ENCODE results near the gene SGCD.

The SGCD gene

GRCh38 chr5:156471893-156472292, 144.9 kb downstream of the SGCD start:
- no peak for DNase-seq

DNA sequence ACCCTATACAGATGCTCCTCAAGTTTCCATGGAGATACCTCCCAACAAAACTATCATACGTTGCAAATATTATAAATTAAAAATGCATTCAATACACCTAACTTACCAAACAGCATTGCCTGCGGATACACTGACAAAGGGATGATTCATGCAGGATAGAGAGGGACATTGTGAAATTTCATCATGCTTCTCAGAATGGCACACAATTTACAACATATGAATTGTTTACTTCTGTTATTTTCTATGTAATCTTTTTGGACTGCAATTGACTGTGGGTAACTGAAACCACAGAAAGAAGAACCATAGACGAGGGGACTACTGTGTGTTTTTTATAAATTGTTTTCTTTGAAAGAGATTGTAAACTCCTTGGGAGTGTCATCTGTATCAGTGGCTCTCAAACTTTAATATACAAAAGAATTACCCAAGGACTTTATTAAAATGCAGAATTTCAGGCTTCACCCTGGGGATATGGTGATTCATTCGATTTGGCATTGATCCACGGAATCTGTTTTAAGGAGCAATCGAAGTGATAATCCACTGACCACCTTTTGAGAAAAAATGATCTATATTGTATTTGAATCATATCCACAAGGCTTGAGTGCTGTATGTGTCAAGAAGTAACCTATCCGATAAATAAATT, 146.4 kb downstream of the SGCD start:
- no peak for DNase-seq

DNA sequence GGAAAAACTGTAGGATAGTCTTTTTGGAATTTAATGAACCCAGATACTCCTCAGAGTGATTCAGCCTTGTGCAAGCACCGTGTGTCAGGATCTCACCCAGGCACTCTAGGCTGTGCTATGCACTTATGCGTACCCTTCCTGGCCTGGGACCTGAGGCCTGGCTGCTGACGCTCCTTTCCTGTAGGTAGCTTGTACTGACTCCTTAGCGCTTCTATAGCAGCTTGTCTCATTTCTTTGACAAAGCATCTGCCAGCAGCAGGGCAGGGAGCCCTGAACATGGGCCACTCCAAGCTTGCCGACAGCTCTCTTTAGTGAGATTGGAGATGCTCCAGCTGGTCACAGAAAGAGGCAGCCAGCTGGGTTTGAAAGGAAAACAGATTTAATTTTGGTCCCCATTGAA, 147.3 kb downstream of the SGCD start:
- DNase-seq, result no peak

GRCh38 chr5:156475182-156476157, 148.5 kb downstream of the SGCD start:
- DNase-seq, result no peak

- DNase-seq, result no peak
These were observed 149.2 kb downstream of the SGCD start for GRCh38 chr5:156476158-156476551.

DNA sequence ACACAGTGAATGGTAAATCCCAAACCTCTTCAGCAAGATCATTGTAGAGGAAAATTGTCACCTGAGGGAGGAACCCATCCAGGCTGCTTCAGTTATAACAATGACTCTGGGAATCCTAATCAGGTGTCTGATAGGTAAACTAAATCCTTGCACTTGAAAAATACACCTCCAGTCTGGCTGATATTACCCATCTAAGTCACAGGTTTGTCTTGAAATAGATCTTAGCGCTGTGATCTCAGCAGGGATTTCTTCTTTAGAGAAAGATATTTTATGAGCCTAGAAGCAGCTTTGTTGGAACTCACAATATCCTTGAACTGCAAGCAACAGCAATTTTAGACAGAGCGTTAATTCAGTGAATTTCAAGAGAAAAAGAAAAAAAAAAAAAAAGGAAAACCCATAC, 149.7 kb downstream of the SGCD start:
- DNase-seq, result no peak

- DNase-seq, result no peak
These were observed 150.2 kb downstream of the SGCD start for GRCh38 chr5:156477196-156477595.

GRCh38 chr5:156479849-156480248, 152.9 kb downstream of the SGCD start:
- DNase-seq, result no peak

GRCh38 chr5:156481741-156482140, 154.8 kb downstream of the SGCD start:
- DNase-seq, result no peak

GRCh38 chr5:156482818-156483217, 155.9 kb downstream of the SGCD start:
- DNase-seq, result no peak

- no peak for DNase-seq
These were observed 159.7 kb downstream of the SGCD start for GRCh38 chr5:156486394-156487238.

DNA sequence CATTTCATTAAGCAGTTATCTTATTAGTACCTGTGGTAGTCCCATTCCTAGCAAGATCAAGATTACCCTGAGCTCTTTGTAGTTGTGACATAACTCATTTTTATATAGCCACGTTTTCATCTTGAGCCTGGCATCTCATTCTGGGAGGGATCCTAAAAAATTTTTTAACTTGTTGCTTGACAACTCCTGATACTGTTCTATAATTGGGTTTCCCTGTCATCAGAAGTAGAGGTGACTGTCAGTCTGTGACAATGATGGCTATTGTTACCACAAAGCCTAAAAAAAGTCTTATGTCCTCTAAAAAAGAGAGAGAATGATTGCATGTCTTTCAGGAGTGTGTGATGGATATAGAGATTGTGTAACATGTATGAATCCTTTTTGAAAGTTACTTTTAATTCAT, 164.8 kb downstream of the SGCD start:
- no peak for DNase-seq

DNA sequence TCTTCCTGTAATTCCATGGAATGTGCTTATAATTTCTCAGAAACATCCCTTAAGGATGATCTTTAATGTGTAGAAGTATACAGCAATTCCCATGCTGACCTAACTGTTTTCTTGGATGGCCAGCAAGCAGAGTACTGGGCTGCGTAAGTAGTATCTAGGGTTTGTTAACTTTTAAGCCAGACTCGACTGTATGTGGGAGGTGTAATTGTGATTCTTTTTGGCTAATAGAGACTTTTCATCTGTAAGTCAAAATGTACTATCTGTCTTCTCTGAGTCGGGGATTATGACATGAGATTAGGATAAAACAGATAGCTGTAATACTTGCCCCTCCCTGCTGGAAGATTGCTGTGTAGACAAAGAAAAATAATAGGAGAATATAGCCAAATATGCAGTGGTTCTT, 169.3 kb downstream of the SGCD start:
- DNase-seq, result no peak

- no peak for DNase-seq
These were observed 170.8 kb downstream of the SGCD start for GRCh38 chr5:156497804-156498208.

GRCh38 chr5:156498226-156498980, 171.4 kb downstream of the SGCD start:
- no peak for DNase-seq

GRCh38 chr5:156500755-156501154, 173.8 kb downstream of the SGCD start:
- no peak for DNase-seq

DNA sequence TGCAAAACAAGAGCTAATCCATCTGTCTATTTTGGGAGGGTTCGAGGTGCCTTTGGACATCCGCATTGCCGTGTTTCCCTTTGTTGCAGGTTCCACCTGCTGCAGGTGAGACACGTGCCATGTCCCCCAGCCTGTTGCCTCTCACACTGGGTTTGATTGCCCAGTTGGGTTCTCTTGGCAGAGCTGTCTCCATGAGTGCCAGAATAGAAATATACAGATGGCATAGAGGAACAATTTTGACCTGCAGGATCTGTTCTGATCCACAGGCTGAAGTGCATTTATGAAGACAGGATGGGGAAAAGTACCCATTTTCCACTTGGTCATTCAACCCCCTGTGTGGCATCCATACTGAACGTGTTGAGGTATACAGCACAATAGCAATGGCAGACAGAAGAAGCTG, 178.1 kb downstream of the SGCD start:
- no peak for DNase-seq

- no peak for DNase-seq
These were observed 186.3 kb downstream of the SGCD start for GRCh38 chr5:156513123-156513815.

DNA sequence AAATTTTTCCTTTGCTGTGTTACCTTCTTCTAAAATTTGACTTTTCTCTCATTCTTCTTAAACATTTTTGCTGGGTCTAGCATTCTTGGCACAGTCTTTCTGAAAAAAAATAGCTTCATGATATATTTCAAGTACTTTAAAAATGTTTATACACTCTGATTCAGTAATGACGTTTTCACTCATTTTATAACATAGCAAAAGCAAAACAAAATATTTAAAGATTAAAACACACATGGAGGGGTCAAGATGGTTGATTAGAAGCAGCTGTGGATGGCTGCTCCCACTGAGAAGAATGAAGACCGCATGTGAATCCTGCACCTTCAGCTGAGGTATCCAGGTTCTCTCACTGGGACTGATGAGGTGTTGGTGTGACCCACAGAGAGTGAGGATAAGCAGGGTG, 188.2 kb downstream of the SGCD start:
- DNase-seq, result no peak

- no peak for DNase-seq
These were observed 188.9 kb downstream of the SGCD start for GRCh38 chr5:156515803-156516360.

Measured in activated naive CD4-positive, alpha-beta T cell (primary cell).